Keratinocyte (primary cell): ENCODE data around the gene KBTBD2. TPM values are rescaled to one million over a fixed set of nuclear protein-coding genes. Genes with fewer than 3 reads are reported as not detected.
"Not testable (repeated sequence)": the region's sequence is repeated elsewhere in the genome, so short reads cannot be mapped to it uniquely, and the experiment has no call there.

Experiments
- DNase-seq: peaks from one replicate; pipeline ENCODE4 v3.0.0-alpha.2; 2011; ENCODE audit warnings: low read depth, missing footprints, low spot score
- FAIRE-seq: peaks from 2 replicates; lab custom pipeline; 2011; peaks lifted over from hg19 to GRCh38; lab: Jason Lieb, UNC
- H2AFZ ChIP-seq: 2 replicates; pipeline ENCODE4 v1.6.0; 2012; ENCODE audit warnings: low read length, control low read depth, inconsistent platforms; ENCODE audit not compliant: control insufficient read depth
- H3K27ac ChIP-seq: 2 replicates; pipeline ENCODE4 v1.5.1; 2011; ENCODE audit warnings: low read length; ENCODE audit not compliant: control insufficient read depth, insufficient read depth
- H3K27me3 ChIP-seq: 3 replicates; pipeline ENCODE4 v1.6.0; 2011; ENCODE audit warnings: low read length; ENCODE audit not compliant: control insufficient read depth, insufficient read depth; ENCODE audit errors: extremely low read depth
- H3K36me3 ChIP-seq, 2 experiments: 2 replicates in 1 of 2; 3 replicates in 1 of 2; pipeline ENCODE4 v1.5.1; 2011; ENCODE audit warnings: low read length in 2 of 2, mild to moderate bottlenecking in 1 of 2; ENCODE audit not compliant: control insufficient read depth in 2 of 2, insufficient read depth in 2 of 2; ENCODE audit errors: extremely low read depth in 1 of 2
- H3K4me1 ChIP-seq: 3 replicates; pipeline ENCODE4 v1.5.1; 2011; ENCODE audit warnings: low read length; ENCODE audit not compliant: control insufficient read depth, insufficient read depth; ENCODE audit errors: extremely low read depth
- H3K4me2 ChIP-seq: 3 replicates; pipeline ENCODE4 v1.6.0; 2011; ENCODE audit warnings: low read depth, low read length; ENCODE audit not compliant: control insufficient read depth, insufficient read depth; ENCODE audit errors: extremely low read depth
- H3K4me3 ChIP-seq, 3 experiments: fragments of 200-600 bp in 1 of 3; sonication (generic) in 1 of 3; 2 replicates in 2 of 3; 3 replicates in 1 of 3; pipeline ENCODE4 v1.5.1; 2011 to 2016; ENCODE audit warnings: low read length in 3 of 3, mild to moderate bottlenecking in 3 of 3, control low read depth in 2 of 3, inconsistent platforms in 1 of 3, low read depth in 1 of 3, mixed read lengths in 1 of 3, mixed run types in 1 of 3, moderate library complexity in 1 of 3; ENCODE audit not compliant: control insufficient read depth in 2 of 3, insufficient read depth in 2 of 3; ENCODE audit errors: extremely low read depth in 1 of 3
- H3K79me2 ChIP-seq: 2 replicates; pipeline ENCODE4 v1.6.0; 2012; ENCODE audit warnings: low read length; ENCODE audit not compliant: control insufficient read depth, insufficient read depth
- H3K9ac ChIP-seq: 3 replicates; pipeline ENCODE4 v1.6.0; 2011; ENCODE audit warnings: low read length; ENCODE audit not compliant: control insufficient read depth, insufficient read depth; ENCODE audit errors: extremely low read depth
- H3K9me1 ChIP-seq: 3 replicates; pipeline ENCODE4 v1.6.0; 2011; ENCODE audit warnings: low read length; ENCODE audit not compliant: control insufficient read depth, insufficient read depth; ENCODE audit errors: extremely low read depth
- H3K9me3 ChIP-seq: 2 replicates; pipeline ENCODE4 v1.5.1; 2012; ENCODE audit warnings: low read depth, low read length; ENCODE audit not compliant: control insufficient read depth
- H4K20me1 ChIP-seq: 3 replicates; pipeline ENCODE4 v1.6.0; 2011; ENCODE audit warnings: low read length; ENCODE audit not compliant: control insufficient read depth, insufficient read depth; ENCODE audit errors: extremely low read depth
- CTCF ChIP-seq, 3 experiments: IDR thresholded peaks in 1 of 3; conservative IDR thresholded peaks in 1 of 3; optimal IDR thresholded peaks in 1 of 3; 2 replicates in 2 of 3; 3 replicates in 1 of 3; pipeline versions ENCODE3 to v1.5.1; 2011; ENCODE audit warnings: low read length in 3 of 3, mild to moderate bottlenecking in 3 of 3, moderate library complexity in 2 of 3, control low read depth in 1 of 3, inconsistent platforms in 1 of 3; ENCODE audit not compliant: insufficient read depth in 2 of 3; ENCODE audit errors: extremely low read depth in 1 of 3
- EZH2 ChIP-seq: IDR thresholded peaks from one replicate; pipeline ENCODE4 v1.6.1; 2012; ENCODE audit warnings: inconsistent platforms, mild to moderate bottlenecking, low read length, moderate library complexity
- dilution Hi-C: fragments of 300-500 bp; cut with MboI; formaldehyde crosslinking; loops from one replicate; pipeline ENCODE4 v1.7.0; 2020; ENCODE audit warnings: low sequenced_read_pairs; ENCODE audit not compliant: extremely low pct_ligation_motif_present
- polyA plus RNA-seq, 5 experiments: library from polyadenylated mRNA; depleted of rRNA in 3 of 5; stranded (reverse) in 3 of 5; stranded (forward) in 1 of 5; unstranded in 1 of 5; fragments of >200 nt; gene quantifications; 1 replicate in 1 of 5; 2 replicates in 3 of 5; 3 replicates in 1 of 5; pipeline versions ENCODE4 v1.2.1 to v1.2.3, GENCODE V29; 2011 to 2012; ENCODE audit warnings: missing spikeins in 2 of 5, low read depth in 1 of 5, low replicate concordance in 1 of 5

Gene KBTBD2
- polyA plus RNA-seq, 1 donor (not counting 4 experiments of a cell fraction or from before 2014, with no cell fraction given): 28.2 TPM

DNA sequence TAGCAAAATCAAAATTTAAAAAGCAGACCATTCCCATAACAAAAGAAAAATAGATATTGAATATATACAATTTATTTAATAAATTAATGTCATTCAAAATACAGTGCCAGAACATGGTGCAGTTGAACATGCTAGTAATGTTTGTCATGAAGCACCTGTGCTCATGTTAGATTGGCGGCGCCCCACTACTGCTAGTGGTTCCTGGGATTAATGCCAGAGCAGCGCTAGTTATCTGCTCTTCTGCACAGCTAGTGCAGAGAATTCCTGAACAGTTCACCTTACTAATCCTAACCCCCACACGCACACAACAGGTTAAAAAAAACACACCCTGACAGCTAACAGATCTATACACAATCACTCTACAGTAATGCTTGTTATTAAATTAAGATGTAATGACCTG is 23.4 kb downstream of the KBTBD2 start:
- no peak for FAIRE-seq

GRCh38 chr7:32865448-32866030 is 26.0 kb downstream of the KBTBD2 start:
- H2AFZ ChIP-seq: no peak overlapping the region
- no peaks in the 10 kb centered on the region for H3K79me2 ChIP-seq
- H3K9ac ChIP-seq: no peak overlapping the region
- H3K27me3 ChIP-seq: no peaks in the 10 kb centered on the region
- dilution Hi-C loops: no loop called here
- TF ChIP-seq EZH2: no peak
- no peak for TF ChIP-seq CTCF (optimal IDR thresholded peaks at IDR 0.05 in 1 of 3, IDR thresholded peaks at IDR 0.05 in 1 of 3, conservative IDR thresholded peaks at IDR 0.05 in 1 of 3; ENCODE audit: extremely low read depth in 1 of 3, insufficient read depth in 2 of 3, low read length in 3 of 3)
- H3K4me1 ChIP-seq: no peaks in the 10 kb centered on the region
- FAIRE-seq (no peak), DNase-seq (no peak)
- no peak overlapping the region for H3K27ac ChIP-seq
- H3K4me2 ChIP-seq: no peak overlapping the region
- no peaks in the 10 kb centered on the region for H3K9me1 ChIP-seq
- H3K4me3 ChIP-seq: no peak overlapping the region
- peaks cover 3 to 9% of the 10 kb centered on the region in 2 experiments for H3K36me3 ChIP-seq
- no peaks in the 10 kb centered on the region for H4K20me1 ChIP-seq
- H3K9me3 ChIP-seq: no peaks in the 10 kb centered on the region

More for the DNA sequence above, 23.4 kb downstream of the KBTBD2 start:
- H3K9me3 ChIP-seq: no peaks in the 10 kb centered on the region
- H3K4me1 ChIP-seq: no peaks in the 10 kb centered on the region
- no peaks in the 10 kb centered on the region for H3K27me3 ChIP-seq
- H3K36me3 ChIP-seq: peaks cover 9 to 10% of the 10 kb centered on the region in 2 experiments
- no peaks in the 10 kb centered on the region for H3K79me2 ChIP-seq
- H3K9me1 ChIP-seq: no peaks in the 10 kb centered on the region
- H4K20me1 ChIP-seq: no peaks in the 10 kb centered on the region
- no peak overlapping the region for H3K9ac ChIP-seq
- DNase-seq: no peak
- H3K4me2 ChIP-seq: no peak overlapping the region
- no peak overlapping the region for H3K4me3 ChIP-seq
- no peak for TF ChIP-seq CTCF (optimal IDR thresholded peaks at IDR 0.05 in 1 of 3, IDR thresholded peaks at IDR 0.05 in 1 of 3, conservative IDR thresholded peaks at IDR 0.05 in 1 of 3; ENCODE audit: extremely low read depth in 1 of 3, insufficient read depth in 2 of 3, low read length in 3 of 3)
- no peak for TF ChIP-seq EZH2
- no peak overlapping the region for H3K27ac ChIP-seq
- H2AFZ ChIP-seq: no peak overlapping the region
- dilution Hi-C loops: no loop called here

DNA sequence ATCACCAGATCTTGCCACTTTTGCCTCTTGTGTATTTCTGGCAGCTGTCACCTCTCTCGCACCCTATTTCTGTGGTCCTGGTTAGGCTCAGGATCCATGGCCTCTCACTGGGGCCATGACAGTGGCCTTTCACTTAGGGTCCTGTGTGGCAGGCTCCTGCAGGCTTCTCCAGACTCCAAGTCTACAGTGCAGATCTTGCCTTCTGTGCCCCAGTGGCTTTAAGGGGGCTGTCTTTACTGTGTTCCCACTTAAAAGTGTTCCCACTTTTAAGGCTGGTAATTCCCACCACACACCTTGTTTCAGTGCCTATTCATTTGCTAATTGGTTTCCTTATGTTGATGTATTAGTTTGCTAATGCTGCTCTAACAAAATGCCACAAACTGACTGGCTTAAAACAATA is 27.7 kb downstream of the KBTBD2 start:
- H3K36me3 ChIP-seq, dilution Hi-C loops, H3K4me1 ChIP-seq, H3K9me1 ChIP-seq, H3K4me2 ChIP-seq, H3K9me3 ChIP-seq, DNase-seq, H3K4me3 ChIP-seq, H3K27me3 ChIP-seq, H2AFZ ChIP-seq, H3K9ac ChIP-seq, H4K20me1 ChIP-seq, H3K79me2 ChIP-seq, FAIRE-seq, H3K27ac ChIP-seq: not testable (repeated sequence)
